Astrocyte of the hippocampus (primary cell): ENCODE measurements around the gene PRR18.
A peak's percentile ranks its signal among the peaks of the same experiment; 100 is the strongest.

Experiments
- DNase-seq: peaks from one replicate; pipeline ENCODE4 v3.0.0; 2011; ENCODE audit warnings: low read depth, low spot score

PRR18 gene

DNA sequence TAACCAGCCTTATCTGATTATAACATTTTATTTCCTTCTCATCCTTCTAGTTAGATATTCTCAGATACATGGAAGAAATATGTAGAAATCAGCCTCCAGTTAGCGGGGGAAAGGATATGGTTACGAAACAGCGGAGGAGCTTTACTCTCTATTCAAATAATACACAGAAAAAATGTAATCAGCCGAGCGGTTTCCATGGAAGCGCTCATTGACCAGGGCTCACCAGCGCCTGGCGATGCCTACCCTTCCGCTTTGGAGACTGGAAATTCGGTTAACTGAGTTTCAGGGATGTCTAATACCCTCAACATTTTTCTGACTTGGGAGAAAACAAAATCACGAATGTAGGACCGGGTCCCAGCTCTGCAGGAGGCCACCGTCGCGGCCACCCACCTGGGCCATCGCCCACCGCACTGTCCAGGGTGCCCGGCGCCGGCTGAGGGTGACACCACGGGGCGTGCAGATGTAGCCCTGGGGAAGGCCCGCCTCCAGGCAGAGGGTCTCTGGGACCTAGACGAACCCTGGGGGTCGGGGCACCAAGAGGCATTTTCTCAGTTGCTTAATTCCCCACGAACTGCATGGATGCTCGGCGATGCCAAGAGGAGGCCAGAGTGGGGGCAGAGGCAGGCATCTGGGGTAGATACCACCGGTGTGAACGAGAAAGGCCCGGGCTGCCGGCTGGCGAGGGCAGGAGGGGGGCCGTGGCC is 1.7 kb downstream of the PRR18 start:
- no peak for DNase-seq

DNA sequence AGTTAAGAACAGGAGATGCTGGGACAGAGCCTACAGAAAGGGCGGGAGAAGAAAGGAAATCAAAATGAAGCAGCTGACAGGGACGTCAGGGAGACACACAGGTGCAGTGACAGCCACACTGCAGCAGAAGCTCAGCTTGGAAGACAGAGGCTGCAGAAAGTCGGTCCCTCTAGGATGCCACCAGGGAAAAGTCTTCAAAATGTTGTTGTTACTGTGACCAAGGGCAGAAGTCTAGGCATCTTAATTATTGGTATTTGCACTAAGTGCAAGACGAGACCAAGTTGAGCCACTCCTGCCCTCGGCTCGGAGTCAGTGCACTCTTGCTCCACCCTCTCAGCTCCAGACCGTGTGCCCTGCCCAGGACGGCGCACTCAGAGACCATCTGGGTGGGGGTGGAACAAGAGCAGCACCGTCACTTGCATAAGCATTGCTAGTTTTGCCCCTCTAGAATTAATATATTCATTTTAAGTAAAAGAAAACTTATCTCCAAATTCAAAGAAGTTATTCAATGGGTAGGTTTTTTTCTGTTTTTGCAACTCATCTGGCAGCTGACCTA is 2.6 kb downstream of the PRR18 start:
- no peak for DNase-seq

DNA sequence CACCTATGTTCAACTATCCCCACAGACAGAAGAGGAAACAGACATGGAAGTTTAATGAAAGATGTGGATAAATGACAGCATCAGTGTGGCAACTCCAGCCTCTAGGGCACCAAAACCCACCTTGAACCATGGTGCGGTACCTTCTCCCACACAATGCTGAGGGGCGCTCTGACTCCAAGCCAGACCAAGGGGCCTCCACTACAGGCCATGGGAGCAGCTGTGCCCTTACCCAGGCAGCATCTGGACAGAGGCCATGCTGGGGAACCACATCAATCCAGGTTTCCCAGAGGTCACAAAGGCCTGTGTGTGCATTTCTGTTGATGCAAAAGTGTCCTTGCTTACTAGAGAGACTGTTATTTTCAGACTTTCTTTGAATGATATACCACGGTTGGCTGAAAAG is 4.1 kb downstream of the PRR18 start:
- DNase-seq: no peak

DNA sequence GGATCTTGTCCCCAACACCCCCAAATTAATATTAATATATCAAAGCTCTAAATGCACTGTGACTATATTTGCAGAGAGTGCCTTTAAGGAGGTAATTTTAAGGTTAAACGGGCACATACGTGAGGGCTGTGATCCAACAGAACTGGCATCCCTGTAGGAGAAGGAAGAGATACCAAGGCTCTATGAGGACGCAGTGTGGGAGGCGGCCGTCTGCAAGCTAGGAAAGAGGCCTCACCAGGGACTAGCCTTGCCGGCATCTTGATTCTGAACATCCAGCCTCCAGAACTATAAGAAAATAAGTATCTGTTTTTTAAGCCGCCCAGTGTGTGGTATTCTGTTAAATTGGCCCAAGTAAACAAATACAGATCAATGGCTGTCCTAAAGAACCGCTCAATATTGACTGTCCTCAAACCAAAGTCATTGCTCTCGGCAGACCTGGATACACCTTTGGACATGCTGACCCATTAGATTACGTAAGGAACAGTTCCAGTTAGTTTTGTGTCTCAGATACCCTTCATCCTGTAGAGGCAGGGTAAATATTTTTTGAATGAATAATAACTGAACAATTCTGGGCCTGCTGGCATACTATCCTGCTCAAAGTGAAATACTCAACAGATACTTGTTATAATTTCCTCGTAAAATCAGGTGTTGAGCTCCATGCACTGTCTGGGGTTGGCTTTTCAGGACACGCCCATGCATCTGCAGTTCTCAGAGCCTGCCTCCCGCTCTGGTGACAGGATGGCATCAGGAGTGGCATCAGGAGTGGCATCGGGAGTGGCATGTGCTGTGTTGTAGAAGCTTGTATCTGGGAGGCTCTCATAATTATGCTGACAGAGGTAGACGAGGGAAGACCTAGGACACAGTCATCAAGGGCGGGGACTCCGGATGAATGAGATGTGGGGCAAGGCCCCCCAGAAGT is 6.3 kb downstream of the PRR18 start:
- DNase-seq: no peak

DNA sequence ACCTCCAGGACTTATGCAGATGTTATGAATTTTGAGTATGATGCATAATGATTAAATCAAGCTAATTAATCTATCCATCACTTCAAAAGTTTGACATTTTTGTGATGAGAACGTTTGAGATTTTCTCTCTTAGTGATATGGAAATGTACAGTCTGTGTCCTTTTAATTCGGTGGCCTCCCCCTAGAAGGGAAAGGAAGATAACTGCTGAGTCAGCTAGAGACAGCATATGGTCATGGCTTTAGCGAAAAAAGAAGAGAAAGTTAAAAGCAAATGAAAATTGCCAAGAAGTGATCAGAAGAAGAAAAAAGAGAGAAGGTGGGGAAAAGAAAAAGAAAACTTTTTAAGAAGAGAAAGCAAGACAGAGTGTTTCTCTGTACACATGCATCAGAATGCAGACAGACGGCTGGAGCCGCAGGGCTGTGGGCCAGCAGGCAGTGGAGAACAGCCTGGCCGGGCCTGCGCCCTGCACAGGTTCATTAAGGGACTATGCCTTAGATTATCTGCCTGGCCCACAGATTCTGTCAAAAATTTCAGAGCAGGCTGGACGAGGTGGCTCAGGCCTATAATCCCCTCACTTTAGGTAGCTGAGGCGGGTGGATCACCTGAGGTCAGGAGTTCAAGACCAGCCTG is 7.7 kb downstream of the PRR18 start:
- no peak for DNase-seq

DNA sequence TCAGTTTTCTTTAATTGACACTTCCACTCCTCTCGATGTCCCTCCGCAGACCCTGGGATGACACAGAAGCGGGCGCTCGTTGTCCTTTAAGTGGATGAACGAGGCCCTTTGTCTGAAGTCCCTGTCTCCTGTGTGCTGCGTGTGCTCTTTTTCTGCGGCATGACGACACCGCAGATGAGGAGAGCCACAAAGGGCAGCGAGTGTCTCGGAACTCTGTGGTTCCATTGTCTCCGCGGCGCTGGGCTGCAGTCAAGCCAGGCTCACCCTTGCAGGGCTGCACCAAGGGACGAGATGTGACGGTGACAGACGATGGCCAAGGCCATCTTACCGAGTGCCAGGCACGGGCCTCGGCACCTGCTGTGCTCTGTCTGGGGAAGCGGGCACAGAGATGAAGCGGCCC is 10.6 kb downstream of the PRR18 start:
- no peak for DNase-seq

DNA sequence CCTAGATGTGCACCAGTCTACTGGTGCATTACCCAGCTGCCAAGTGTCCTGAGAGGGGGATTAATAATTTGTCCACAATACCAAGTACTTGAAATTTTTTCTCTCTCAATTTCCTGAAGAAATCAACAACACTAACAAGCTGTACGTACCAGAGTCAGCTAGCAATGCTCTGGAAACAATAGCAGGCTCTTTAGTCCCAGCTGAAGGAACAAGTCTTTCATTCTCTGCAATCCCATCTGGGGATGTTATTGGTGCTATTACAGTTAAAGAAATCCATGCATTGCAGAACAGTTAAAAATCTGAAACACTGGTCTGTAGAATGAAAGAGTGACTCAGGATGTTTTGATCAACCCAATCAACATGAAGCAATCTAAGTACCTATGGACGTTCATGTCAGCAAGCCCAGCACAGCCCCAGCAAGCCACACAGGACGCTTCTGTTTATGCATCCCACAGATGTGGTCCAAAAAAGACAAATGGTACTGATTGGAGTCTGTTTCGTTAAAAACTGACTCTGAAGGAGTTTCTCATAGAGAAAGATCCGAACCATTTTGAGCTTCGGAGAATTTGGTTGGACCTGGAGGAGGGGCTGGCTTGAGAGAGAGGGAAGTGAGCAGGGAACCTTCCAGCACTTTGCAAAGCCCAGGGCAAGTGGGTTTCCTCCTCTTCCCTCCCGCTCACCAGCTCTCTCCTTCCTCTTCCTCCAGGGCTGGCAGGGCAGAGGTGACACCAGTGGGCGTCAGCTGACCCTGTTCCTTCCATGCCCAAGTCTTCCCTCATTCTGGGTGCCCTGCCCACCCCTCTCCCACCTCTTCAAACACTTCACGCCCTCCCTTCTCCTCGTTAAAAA is 11.9 kb downstream of the PRR18 start:
- DNase-seq: no peak

DNA sequence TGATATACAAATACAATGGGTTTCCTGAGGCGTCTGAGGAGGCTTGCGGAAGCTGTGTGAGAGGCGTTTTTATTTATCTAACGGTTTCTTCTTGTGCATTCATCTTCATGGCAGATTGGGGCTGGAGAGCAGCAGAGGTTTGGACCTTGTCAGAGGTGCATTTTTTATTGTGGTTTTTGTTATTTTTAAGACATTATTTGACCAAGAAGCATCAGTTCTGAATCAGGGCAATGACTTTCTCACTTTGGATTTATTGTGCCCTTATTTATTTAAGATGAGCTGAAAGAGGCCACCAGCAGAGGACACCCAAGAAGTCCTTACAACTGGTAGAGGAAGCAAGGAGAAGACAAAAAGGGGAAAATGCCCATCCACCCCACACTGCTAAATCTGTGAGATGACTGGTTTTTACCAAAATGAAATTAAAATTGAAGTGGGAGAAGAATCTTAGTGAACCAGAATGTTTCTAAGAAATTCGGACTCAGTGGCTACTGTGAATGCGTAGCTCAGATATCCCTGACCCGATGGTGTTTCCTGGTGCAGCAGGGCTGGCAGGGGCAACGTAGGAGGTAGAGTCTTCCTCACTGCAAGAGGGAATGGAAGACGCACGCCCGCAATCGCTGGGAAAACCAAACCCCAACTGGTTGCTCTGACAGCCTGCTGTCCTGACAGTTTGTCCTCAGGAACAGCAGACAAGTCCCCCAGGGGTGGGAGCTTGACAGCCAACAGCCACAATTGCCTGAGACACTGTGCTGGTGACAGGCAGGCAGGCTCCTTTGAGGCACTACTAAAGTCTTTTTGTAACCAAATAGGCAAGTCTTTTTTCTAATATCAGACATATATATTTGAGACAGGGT is 14.2 kb downstream of the PRR18 start:
- no peak for DNase-seq

DNA sequence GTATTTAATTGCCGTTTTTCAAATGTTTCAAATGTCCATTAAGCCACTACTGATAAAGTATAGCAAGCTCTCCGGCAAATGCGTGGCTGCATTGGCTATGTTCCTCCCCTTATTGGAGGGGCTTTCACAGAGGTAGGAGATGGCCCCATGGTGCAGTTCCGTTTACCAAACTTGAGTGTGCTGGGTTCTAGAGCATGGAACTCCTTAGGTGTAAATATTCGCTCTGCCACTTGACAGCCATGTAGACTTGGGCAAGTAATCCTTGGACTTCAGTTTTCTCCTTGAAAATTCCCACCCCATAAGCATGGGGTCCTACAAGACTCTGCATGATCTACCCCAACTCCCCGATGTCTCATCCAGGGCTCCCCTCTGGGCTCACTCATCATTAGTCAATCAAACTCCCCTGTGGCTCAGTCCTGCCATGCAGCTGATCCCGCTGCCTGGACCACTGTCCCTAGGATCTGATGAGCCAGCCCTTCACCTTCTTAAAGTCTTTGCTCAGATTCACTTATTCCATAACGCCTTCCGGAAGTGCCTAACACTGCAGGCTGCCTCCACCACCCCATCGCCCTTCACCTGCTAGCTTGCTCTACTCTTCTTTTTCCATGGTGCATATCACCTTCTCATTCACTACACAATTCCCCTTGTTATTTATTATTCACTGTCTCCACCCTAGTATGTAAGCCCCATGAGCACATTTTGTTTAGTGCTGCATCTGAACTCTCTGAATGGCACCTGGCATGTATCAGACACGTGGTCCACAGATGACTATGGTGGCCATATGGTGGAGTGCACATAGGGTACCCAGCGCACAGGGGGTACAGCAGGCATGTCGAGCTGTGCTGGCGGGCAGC is 18.8 kb downstream of the PRR18 start:
- no peak for DNase-seq

DNA sequence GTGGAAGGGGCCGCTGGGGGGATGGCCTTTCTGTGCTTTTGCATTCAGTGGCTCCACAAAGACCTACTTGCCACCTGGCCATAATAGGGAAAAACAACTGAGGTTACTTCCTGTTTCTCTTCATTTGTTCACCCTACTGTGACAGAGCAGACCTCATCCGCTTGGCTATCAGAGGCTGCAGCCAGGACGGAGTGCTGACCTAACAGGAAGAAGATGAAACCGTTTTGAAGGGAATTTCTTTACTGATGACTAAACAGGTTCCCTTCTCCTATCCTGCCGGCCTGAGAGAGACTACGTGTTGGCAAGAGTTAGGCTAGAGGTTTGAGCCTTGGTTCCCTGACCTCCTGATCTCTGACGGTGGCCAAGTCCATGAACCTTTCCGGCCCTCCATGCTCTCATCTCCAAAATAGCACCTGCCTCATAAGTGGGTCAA is 21.3 kb downstream of the PRR18 start:
- no peak for DNase-seq

DNA sequence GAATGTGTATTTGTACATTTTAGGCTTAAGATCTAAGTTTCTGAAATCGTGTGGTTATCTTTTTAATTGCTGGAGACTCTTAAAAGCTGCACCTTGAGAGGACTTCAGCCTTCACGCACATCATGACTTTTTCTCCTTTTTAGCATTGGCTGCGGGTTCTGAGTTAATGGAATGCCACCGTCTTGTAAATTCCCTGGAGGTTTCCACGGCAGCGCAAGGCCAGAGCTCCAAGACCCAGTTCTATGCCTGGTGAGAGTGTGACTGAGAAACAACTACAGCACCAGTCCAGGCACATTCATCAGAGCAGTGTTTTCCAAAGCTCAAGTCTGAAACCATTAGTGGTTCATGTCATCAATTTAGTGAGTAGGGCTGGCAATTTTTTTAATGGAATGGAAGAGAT is 23.0 kb downstream of the PRR18 start:
- no peak for DNase-seq

DNA sequence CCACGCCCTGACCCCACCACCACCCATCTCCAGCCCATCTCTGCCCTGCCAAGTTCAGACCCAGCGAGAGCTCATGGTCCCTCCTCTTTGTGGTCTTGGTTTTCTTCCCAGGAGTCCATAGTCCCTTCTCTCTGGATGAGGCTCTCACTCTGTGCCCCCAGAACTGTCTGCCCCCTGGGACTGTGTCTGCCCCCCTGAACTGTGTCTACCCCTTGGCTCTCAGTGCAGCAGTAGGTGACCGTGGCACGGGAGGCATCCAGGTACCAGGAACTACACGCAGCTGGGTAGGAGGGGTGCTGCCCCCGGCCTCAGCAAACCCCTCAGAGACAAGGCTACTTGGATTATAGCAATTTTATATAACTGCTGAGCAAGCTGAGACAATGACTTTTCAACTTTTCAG is 23.6 kb downstream of the PRR18 start:
- DNase-seq: no peak

DNA sequence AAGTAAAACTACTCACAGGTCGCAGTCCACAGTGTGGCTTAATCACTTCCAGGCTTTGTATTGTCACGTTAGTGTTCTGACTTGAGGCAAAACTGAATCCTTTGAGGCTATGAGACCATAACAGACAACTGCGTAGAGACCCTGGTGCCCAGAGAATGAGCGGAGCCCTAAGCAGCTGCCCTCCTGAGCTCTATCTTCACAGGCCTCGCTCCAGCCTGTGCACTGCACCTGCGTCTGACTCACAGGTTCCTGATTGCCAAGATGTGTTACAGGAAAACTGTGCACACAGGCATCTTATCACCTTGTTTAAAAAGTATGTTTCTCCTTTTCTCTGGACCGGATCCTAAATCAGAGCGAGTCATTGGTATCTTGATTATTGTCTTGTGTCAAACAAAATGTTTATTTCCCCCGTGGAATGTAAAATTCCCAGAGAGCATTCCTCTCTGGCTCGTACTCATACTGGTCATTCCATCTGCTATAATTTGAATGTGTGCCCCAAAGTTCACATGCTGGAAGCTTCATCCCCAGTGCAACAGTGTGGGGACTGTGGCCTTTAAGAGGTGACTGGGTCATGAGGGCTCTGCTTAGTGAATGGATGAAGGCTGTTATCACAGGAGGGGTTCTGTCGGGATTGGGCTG is 25.7 kb downstream of the PRR18 start:
- DNase-seq: peak; percentile 23

DNA sequence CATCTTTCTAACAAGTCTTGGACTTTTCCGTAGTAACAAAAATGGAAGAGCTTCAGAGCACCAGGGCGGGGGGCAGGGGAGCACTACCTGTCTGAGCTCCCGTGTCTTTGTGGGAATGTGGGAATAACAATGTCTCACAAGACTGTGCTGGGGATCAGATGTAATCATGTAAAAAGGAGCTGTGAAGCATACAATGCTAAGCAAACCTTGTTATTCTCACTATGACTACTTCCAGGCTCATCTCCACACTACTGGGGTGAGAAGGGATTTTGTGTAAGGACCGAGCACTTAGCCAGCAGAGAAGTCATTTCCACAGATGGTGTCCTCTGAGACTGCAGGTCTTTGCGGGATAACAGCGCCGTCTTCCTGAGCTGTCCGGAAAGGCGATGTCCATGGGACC is 27.1 kb downstream of the PRR18 start:
- no peak for DNase-seq

DNA sequence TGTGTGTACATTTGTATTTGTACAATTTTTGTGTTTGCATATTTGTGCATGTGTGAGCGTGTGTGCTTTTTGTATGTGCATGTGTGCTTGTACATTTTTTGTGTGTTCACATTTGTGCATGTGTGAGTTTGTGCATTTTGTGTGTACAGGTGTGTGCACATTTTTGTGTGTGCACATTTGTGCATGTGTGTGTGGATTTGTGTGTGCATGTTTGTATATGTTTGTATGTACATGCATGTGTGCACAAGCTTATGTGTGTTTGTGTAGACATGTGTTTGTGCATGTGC is 28.9 kb downstream of the PRR18 start:
- no peak for DNase-seq

DNA sequence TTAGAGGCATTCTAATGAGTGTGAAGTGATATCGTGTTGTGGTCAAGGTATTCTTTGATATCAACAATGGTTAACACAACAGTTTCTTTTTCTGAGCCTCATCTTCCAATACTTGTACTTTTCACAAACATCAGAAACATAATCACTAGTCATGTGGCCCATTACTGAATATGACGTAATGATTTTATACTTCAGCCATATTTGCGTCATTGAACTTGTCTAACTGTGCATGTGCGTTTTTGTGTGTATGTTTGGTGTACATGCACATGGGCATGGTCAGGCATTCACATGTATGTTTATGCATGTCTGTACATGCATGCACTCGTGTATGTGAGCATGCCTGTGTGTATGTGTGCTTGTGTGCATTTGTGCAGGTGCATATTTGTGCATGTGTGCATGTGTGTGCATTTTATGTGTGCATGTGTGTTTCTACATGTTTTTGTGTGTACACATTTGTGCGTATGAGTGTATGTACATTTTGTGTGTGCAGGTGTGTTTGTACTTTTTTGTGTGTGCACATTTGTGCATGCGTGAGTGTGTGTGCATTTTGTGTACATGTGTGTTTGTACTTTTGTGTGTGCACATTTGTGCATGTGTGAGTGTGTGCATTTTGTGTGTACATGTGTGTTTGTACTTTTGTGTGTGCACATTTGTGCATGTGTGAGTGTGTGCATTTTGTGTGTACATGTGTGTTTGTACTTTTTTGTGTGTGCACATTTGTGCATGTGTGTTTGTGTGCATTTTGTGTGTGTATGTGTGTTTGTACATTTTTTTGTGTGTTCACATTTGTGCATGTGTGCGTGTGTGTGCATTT is 29.4 kb downstream of the PRR18 start:
- DNase-seq: no peak

DNA sequence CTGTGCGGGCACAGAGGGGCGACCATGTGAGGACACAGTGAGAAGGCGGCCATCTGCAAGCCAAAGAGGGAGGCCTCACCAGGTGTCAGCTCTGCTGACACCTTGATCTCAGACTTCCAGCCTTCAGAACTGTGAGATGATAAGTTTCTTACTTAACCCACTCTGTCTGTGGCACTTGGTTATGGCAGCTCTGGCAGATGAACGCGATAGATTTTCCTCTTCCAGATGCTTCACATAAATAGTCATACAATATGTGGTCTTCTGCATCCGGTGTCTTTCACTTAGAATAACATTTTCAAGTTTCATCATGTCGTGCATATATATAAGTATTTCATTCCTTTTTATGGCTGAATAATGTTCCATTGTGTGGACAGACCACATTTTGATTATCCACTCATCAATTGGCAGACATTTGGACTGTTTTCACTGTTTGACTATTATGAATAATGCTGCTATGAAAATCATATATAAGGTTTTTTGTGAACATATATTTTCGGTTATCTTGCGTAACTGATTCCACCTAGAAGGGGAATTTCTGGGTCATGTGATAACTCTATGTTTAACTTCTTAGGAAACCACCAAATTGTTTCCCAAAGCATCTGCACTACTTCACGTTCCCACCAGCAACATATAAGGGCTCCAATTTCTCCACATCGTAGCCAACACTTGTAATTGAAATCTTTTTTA is 30.2 kb downstream of the PRR18 start:
- DNase-seq: no peak

DNA sequence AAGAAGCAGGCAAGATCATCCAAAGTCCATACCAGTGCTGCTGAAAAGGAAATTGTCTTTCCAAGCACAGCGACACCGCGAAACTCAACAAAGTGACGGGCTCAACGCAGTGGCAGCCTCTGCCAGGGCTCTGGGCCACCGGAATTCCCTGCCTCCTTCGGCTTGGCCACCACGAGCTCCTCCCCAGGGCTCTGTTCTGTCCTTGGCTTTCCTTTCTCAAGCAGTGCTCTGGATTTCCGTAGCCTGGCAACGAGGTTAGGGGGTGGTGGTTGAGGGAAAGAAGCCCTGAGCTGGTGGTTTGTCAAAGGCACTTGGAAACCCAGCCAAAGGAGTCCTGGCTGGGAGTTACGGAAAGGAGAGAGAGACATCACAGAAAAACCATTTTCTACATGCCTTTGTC is 31.2 kb downstream of the PRR18 start:
- DNase-seq: peak; percentile 91
